Liver (tissue), 9 donors: ENCODE results near the gene ST3GAL5. TPM values are rescaled to one million over a fixed set of nuclear protein-coding genes. Genes with fewer than 3 reads are reported as not detected.

Experiments
- DNase-seq: peaks from one replicate; pipeline ENCODE4 v3.0.0-alpha.2; 2017; ENCODE audit warnings: low spot score
- H3K27ac ChIP-seq, 2 donors: one replicate each; pipeline ENCODE4 v1.7.0; 2013; ENCODE audit warnings: inconsistent platforms in 2 of 2, low read length in 2 of 2, control low read depth in 1 of 2, low read depth in 1 of 2, mild to moderate bottlenecking in 1 of 2
- H3K27me3 ChIP-seq, 4 donors: one replicate each; pipeline versions ENCODE4 v1.6.1 to v1.7.0; 2013; ENCODE audit warnings: low read length in 3 of 4, inconsistent platforms in 1 of 4, mild to moderate bottlenecking in 1 of 4, moderate library complexity in 1 of 4; ENCODE audit not compliant: control insufficient read depth in 4 of 4, insufficient read depth in 4 of 4
- H3K36me3 ChIP-seq, 4 donors: one replicate each; pipeline versions ENCODE4 v1.6.1 to v1.7.0; 2013; ENCODE audit warnings: low read length in 3 of 4, mild to moderate bottlenecking in 3 of 4, low read depth in 1 of 4, moderate library complexity in 1 of 4; ENCODE audit not compliant: control insufficient read depth in 4 of 4, insufficient read depth in 3 of 4
- H3K4me1 ChIP-seq, 4 donors: one replicate each; pipeline versions ENCODE4 v1.6.1 to v1.7.0; 2013; ENCODE audit warnings: low read length in 3 of 4, mild to moderate bottlenecking in 3 of 4, moderate library complexity in 1 of 4; ENCODE audit not compliant: control insufficient read depth in 4 of 4, insufficient read depth in 4 of 4
- H3K4me3 ChIP-seq, 3 donors: one replicate each; pipeline versions ENCODE4 v1.6.1 to v1.7.0; 2013; ENCODE audit warnings: low read length in 3 of 3, control low read depth in 1 of 3, low read depth in 1 of 3, mild to moderate bottlenecking in 1 of 3
- H3K9ac ChIP-seq, 2 donors: one replicate each; pipeline ENCODE4 v1.7.0; 2013; ENCODE audit warnings: low read length in 2 of 2, mild to moderate bottlenecking in 2 of 2, moderate library complexity in 2 of 2, control low read depth in 1 of 2, low read depth in 1 of 2
- H3K9me3 ChIP-seq, 4 donors: one replicate each; pipeline versions ENCODE4 v1.6.1 to v1.7.0; 2013; ENCODE audit warnings: low read length in 3 of 4; ENCODE audit not compliant: control insufficient read depth in 4 of 4
- EGR1 ChIP-seq, 2 donors: IDR thresholded peaks; 2 replicates each; pipeline ENCODE4 v1.6.1; 2016 to 2018; ENCODE audit warnings: antibody characterized with exemption in 2 of 2, low read depth in 2 of 2
- FOXA1 ChIP-seq: IDR thresholded peaks from 2 replicates; pipeline ENCODE4 v1.6.1; 2016; ENCODE audit warnings: antibody characterized with exemption
- FOXA2 ChIP-seq: IDR thresholded peaks from 2 replicates; pipeline ENCODE4 v1.6.1; 2016; ENCODE audit warnings: antibody characterized with exemption
- GABPA ChIP-seq, 2 donors: IDR thresholded peaks in 1 of 2; conservative IDR thresholded peaks in 1 of 2; 2 replicates each; pipeline ENCODE4 v1.6.1; 2016; ENCODE audit warnings: antibody characterized with exemption in 2 of 2, mild to moderate bottlenecking in 1 of 2, moderate library complexity in 1 of 2
- HNF4A ChIP-seq, 2 donors: conservative IDR thresholded peaks; 2 replicates each; pipeline ENCODE4 v1.6.1; 2016; ENCODE audit warnings: antibody characterized with exemption in 2 of 2, mild to moderate bottlenecking in 2 of 2
- HNF4G ChIP-seq: IDR thresholded peaks from 2 replicates; pipeline ENCODE4 v1.6.1; 2016; ENCODE audit warnings: antibody characterized with exemption
- JUND ChIP-seq, 2 donors: IDR thresholded peaks; 2 replicates each; pipeline ENCODE4 v1.6.1; 2016; ENCODE audit warnings: antibody characterized with exemption in 2 of 2
- NR2F2 ChIP-seq: IDR thresholded peaks from 2 replicates; pipeline ENCODE4 v1.6.1; 2016; ENCODE audit warnings: antibody characterized with exemption
- RAD21 ChIP-seq, 2 donors: IDR thresholded peaks; 2 replicates each; pipeline ENCODE4 v1.6.1; 2016; ENCODE audit warnings: antibody characterized with exemption in 2 of 2, mild to moderate bottlenecking in 2 of 2
- SP1 ChIP-seq: IDR thresholded peaks from 2 replicates; pipeline ENCODE4 v1.6.1; 2018; ENCODE audit warnings: antibody characterized with exemption, mild to moderate bottlenecking
- TAF1 ChIP-seq: conservative IDR thresholded peaks from 2 replicates; pipeline ENCODE4 v1.6.1; 2016; ENCODE audit warnings: antibody characterized with exemption, mild to moderate bottlenecking
- YY1 ChIP-seq: IDR thresholded peaks from 2 replicates; pipeline ENCODE4 v1.6.1; 2016; ENCODE audit warnings: antibody characterized with exemption, mild to moderate bottlenecking
- WGBS: extraction: QIAGEN DNeasy Blood & Tissue Kit; methylation state at CpG from one replicate; pipeline ENCODE4 v1.1.7; 2013; 5-methylcytosine and 5-hydroxymethylcytosine counted together
- polyA plus RNA-seq, 2 donors: library from polyadenylated mRNA; stranded (reverse) in 1 of 2; unstranded in 1 of 2; fragments of 200-250 nt in 1 of 2; fragments of >200 nt in 1 of 2; fragmentation: Nextera tagmentation in 1 of 2; extraction: Ambion mirVana in 1 of 2; gene quantifications; one replicate each; pipeline versions ENCODE4 v1.2.1 to v1.2.3, GENCODE V29; 2013 to 2015
- total RNA-seq, 2 donors: library from RNA; depleted of rRNA; stranded (reverse); fragments of >200 nt; gene quantifications; one replicate each; pipeline ENCODE4 v1.2.3, GENCODE V29; 2014
- TF ChIP-seq, protein P1 (sequence below): fragments of 150-350 bp; IDR thresholded peaks from 2 replicates; pipeline ENCODE4 v1.5.1; 2017; ENCODE audit warnings: improper control_type of control experiment, low read depth, low read length; ENCODE audit not compliant: missing input control
- TF ChIP-seq, protein P2 (sequence below): IDR thresholded peaks from 2 replicates; pipeline ENCODE4 v1.6.1; 2016; ENCODE audit warnings: antibody characterized with exemption
- TF ChIP-seq, protein P3 (sequence below): IDR thresholded peaks from 2 replicates; pipeline ENCODE4 v1.6.1; 2016; ENCODE audit warnings: antibody characterized with exemption
- TF ChIP-seq, protein P4 (sequence below): IDR thresholded peaks from 2 replicates; pipeline ENCODE4 v1.6.1; 2016; ENCODE audit warnings: antibody characterized with exemption
- TF ChIP-seq, protein P5 (sequence below): IDR thresholded peaks from 2 replicates; pipeline ENCODE4 v1.6.1; 2016; ENCODE audit warnings: antibody characterized with exemption, mild to moderate bottlenecking
- donor health status: healthy.
- donor health status: healthy.
- donor health status: healthy.
- donor health status: healthy.
- donor health status: healthy.

Gene ST3GAL5
- total and polyA plus RNA-seq, 4 donors = 4.5 to 17.0 (median 9.0) TPM

DNA sequence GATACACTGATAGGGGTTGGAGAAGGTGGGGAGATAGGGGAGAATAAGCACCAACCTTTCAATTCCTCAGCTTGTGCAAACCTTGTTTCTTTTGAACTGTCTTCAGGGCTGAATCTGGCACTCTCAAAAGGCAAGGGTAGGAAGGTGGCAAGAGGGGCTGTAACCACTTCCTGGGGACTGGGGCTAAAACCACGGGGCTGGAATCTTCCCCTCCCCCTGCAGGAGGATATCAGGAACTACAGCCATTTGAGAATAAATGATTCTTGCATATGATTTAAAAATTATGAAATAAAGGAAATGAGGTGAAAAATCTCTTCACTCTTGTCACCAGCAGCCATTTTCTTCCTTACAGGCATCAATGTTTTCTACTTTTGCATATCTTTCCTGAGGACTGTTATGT lies 84.2 kb downstream of the ST3GAL5 start:
- Histone ChIP-seq H3K9me3 (peaks cover 0 to 5% (median 0%) of the 10 kb centered on the region in 4 donors), H3K27ac (no peak overlapping the region), H3K9ac (no peak overlapping the region), H3K4me1 (peaks cover 12 to 44% (median 30%) of the 10 kb centered on the region in 4 donors), H3K27me3 (no peaks in the 10 kb centered on the region), H3K4me3 (no peak overlapping the region), H3K36me3 (no peaks in the 10 kb centered on the region)
- WGBS = 2% methylated on average over 1 of the region's 1 CpG
- DNase-seq = no peak
- TF ChIP-seq NR2F2 (no peak), HNF4G (no peak), YY1 (no peak), GABPA (IDR thresholded peaks at IDR 0.05 in 1 of 2, conservative IDR thresholded peaks at IDR 0.05 in 1 of 2) (no peak), RAD21 (IDR thresholded peaks at IDR 0.05) (peak; percentile 46 to 71)
- TF ChIP-seq, protein P1, sequence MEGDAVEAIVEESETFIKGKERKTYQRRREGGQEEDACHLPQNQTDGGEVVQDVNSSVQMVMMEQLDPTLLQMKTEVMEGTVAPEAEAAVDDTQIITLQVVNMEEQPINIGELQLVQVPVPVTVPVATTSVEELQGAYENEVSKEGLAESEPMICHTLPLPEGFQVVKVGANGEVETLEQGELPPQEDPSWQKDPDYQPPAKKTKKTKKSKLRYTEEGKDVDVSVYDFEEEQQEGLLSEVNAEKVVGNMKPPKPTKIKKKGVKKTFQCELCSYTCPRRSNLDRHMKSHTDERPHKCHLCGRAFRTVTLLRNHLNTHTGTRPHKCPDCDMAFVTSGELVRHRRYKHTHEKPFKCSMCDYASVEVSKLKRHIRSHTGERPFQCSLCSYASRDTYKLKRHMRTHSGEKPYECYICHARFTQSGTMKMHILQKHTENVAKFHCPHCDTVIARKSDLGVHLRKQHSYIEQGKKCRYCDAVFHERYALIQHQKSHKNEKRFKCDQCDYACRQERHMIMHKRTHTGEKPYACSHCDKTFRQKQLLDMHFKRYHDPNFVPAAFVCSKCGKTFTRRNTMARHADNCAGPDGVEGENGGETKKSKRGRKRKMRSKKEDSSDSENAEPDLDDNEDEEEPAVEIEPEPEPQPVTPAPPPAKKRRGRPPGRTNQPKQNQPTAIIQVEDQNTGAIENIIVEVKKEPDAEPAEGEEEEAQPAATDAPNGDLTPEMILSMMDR = peak; percentile 44

DNA sequence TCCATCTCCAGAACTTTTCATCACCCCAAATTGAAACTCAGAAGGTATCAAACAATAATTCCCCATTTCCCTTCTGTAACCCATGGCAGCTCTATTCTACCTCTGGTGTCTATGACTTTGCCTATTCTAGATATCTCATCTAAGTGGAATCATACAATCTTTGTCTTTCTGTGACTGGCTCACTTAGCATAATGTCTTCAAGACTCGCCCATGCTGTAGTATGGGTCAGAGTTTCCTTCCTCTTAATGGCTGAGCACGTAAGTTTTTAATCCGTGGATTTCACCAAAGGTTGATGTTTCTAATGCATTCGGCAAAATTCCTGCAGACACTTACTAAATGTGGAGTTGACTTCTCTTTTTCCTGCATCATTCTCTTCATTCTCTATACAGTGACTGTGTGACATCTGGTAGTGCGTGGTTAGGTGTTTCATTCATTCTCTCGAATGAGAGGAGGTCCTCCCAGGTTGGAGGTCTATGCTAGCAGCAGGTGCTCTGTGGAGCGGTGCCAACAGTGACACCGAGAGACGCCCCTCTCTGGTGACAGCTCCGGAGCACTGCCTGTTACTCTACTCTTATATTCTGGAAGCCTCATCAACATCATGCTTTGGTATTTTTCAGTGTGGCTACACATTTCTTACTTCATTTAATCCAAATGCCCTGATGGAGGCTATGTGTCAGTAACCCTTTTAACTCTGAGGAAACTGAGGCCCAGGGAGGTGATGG lies 84.9 kb downstream of the ST3GAL5 start:
- H3K27ac ChIP-seq = no peak overlapping the region
- TF ChIP-seq HNF4A (conservative IDR thresholded peaks at IDR 0.05) (no peak), TAF1 (no peak), RAD21 (IDR thresholded peaks at IDR 0.05) (no peak), HNF4G (no peak), FOXA2 (no peak), EGR1 (IDR thresholded peaks at IDR 0.05; ENCODE audit: low read depth in 2 of 2) (no peak), NR2F2 (no peak), GABPA (IDR thresholded peaks at IDR 0.05 in 1 of 2, conservative IDR thresholded peaks at IDR 0.05 in 1 of 2) (no peak), YY1 (no peak), JUND (IDR thresholded peaks at IDR 0.05) (no peak), SP1 (no peak), FOXA1 (no peak)
- TF ChIP-seq, protein P2, sequence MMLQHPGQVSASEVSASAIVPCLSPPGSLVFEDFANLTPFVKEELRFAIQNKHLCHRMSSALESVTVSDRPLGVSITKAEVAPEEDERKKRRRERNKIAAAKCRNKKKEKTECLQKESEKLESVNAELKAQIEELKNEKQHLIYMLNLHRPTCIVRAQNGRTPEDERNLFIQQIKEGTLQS = no peak
- TF ChIP-seq, protein P3, sequence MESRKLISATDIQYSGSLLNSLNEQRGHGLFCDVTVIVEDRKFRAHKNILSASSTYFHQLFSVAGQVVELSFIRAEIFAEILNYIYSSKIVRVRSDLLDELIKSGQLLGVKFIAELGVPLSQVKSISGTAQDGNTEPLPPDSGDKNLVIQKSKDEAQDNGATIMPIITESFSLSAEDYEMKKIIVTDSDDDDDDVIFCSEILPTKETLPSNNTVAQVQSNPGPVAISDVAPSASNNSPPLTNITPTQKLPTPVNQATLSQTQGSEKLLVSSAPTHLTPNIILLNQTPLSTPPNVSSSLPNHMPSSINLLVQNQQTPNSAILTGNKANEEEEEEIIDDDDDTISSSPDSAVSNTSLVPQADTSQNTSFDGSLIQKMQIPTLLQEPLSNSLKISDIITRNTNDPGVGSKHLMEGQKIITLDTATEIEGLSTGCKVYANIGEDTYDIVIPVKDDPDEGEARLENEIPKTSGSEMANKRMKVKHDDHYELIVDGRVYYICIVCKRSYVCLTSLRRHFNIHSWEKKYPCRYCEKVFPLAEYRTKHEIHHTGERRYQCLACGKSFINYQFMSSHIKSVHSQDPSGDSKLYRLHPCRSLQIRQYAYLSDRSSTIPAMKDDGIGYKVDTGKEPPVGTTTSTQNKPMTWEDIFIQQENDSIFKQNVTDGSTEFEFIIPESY = no peak
- TF ChIP-seq, protein P4, sequence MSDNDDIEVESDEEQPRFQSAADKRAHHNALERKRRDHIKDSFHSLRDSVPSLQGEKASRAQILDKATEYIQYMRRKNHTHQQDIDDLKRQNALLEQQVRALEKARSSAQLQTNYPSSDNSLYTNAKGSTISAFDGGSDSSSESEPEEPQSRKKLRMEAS = no peak
- TF ChIP-seq, protein P5, sequence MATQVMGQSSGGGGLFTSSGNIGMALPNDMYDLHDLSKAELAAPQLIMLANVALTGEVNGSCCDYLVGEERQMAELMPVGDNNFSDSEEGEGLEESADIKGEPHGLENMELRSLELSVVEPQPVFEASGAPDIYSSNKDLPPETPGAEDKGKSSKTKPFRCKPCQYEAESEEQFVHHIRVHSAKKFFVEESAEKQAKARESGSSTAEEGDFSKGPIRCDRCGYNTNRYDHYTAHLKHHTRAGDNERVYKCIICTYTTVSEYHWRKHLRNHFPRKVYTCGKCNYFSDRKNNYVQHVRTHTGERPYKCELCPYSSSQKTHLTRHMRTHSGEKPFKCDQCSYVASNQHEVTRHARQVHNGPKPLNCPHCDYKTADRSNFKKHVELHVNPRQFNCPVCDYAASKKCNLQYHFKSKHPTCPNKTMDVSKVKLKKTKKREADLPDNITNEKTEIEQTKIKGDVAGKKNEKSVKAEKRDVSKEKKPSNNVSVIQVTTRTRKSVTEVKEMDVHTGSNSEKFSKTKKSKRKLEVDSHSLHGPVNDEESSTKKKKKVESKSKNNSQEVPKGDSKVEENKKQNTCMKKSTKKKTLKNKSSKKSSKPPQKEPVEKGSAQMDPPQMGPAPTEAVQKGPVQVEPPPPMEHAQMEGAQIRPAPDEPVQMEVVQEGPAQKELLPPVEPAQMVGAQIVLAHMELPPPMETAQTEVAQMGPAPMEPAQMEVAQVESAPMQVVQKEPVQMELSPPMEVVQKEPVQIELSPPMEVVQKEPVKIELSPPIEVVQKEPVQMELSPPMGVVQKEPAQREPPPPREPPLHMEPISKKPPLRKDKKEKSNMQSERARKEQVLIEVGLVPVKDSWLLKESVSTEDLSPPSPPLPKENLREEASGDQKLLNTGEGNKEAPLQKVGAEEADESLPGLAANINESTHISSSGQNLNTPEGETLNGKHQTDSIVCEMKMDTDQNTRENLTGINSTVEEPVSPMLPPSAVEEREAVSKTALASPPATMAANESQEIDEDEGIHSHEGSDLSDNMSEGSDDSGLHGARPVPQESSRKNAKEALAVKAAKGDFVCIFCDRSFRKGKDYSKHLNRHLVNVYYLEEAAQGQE = no peak
- TF ChIP-seq, protein P1 = no peak
- 89% methylated on average over 10 of the region's 10 CpGs for WGBS
- no peaks in the 10 kb centered on the region for H3K27me3 ChIP-seq
- peaks cover 14 to 46% (median 33%) of the 10 kb centered on the region in 4 donors for H3K4me1 ChIP-seq
- H3K9ac ChIP-seq = no peak overlapping the region
- H3K36me3 ChIP-seq = no peaks in the 10 kb centered on the region
- H3K9me3 ChIP-seq = peaks cover 0 to 5% (median 0%) of the 10 kb centered on the region in 4 donors
- no peak for DNase-seq
- H3K4me3 ChIP-seq = no peak overlapping the region
